ENCODE data around the gene RNF34. TPM values are rescaled to one million over a fixed set of nuclear protein-coding genes. Genes with fewer than 3 reads are reported as not detected.

Gene RNF34
- total RNA-seq, 1 donor from 2014 or later, result 114 TPM

GRCh38 chr12:121438905-121439304 lies 39.0 kb downstream of the RNF34 start:
- no peak for DNase-seq (ENCODE audit: low read depth in 2 of 2)

- no peak for DNase-seq (ENCODE audit: low read depth in 2 of 2)
Observed at GRCh38 chr12:121439715-121440114, 39.8 kb downstream of the RNF34 start.

GRCh38 chr12:121440768-121441167 lies 40.9 kb downstream of the RNF34 start:
- DNase-seq (ENCODE audit: low read depth in 2 of 2), result no peak

- DNase-seq (ENCODE audit: low read depth in 2 of 2), result no peak
Observed at GRCh38 chr12:121441555-121441954, 41.6 kb downstream of the RNF34 start.

- no peak for DNase-seq (ENCODE audit: low read depth in 2 of 2)
Observed at GRCh38 chr12:121442028-121442948, 42.4 kb downstream of the RNF34 start.

GRCh38 chr12:121443193-121443870 lies 43.4 kb downstream of the RNF34 start:
- DNase-seq (ENCODE audit: low read depth in 2 of 2), result peak; percentile 43 to 74

GRCh38 chr12:121443911-121444841 lies 44.3 kb downstream of the RNF34 start:
- DNase-seq (ENCODE audit: low read depth in 2 of 2), result no peak

- no peak for DNase-seq (ENCODE audit: low read depth in 2 of 2)
Observed at GRCh38 chr12:121444842-121445202, 44.9 kb downstream of the RNF34 start.

GRCh38 chr12:121446750-121447149 lies 46.8 kb downstream of the RNF34 start:
- DNase-seq (ENCODE audit: low read depth in 2 of 2), result no peak

- no peak for DNase-seq (ENCODE audit: low read depth in 2 of 2)
Observed at GRCh38 chr12:121448771-121449315, 48.9 kb downstream of the RNF34 start.

GRCh38 chr12:121451961-121452339 lies 52.0 kb downstream of the RNF34 start:
- no peak for DNase-seq (ENCODE audit: low read depth in 2 of 2)

- DNase-seq (ENCODE audit: low read depth in 2 of 2), result no peak
Observed at GRCh38 chr12:121452340-121452984, 52.5 kb downstream of the RNF34 start.

GRCh38 chr12:121452985-121453360 lies 53.1 kb downstream of the RNF34 start:
- DNase-seq (ENCODE audit: low read depth in 2 of 2), result no peak

- DNase-seq (ENCODE audit: low read depth in 2 of 2), result no peak
Observed at GRCh38 chr12:121453629-121454028, 53.7 kb downstream of the RNF34 start.

GRCh38 chr12:121454921-121455320 lies 55.0 kb downstream of the RNF34 start:
- no peak for DNase-seq (ENCODE audit: low read depth in 2 of 2)

GRCh38 chr12:121455766-121456420 lies 56.0 kb downstream of the RNF34 start:
- DNase-seq (ENCODE audit: low read depth in 2 of 2), result no peak

- no peak for DNase-seq (ENCODE audit: low read depth in 2 of 2)
Observed at GRCh38 chr12:121456551-121456950, 56.6 kb downstream of the RNF34 start.

- no peak for DNase-seq (ENCODE audit: low read depth in 2 of 2)
Observed at GRCh38 chr12:121461048-121461447, 61.1 kb downstream of the RNF34 start.

- no peak for DNase-seq (ENCODE audit: low read depth in 2 of 2)
Observed at GRCh38 chr12:121464331-121464730, 64.4 kb downstream of the RNF34 start.
